Left cardiac atrium (tissue), 4 donors: Measurements from ENCODE around the gene PPP2R2C. TPM values are rescaled to one million over a fixed set of nuclear protein-coding genes. Genes with fewer than 3 reads are reported as not detected.

Source experiments
- ATAC-seq, 2 donors: fragments of 200-7000 bp; cut with Tn5 transposase; one replicate each; pipeline ENCODE4 v1.9.1; 2020; ENCODE audit warnings: mild to moderate bottlenecking in 2 of 2, moderate library complexity in 2 of 2
- DNase-seq: peaks from one replicate; pipeline ENCODE4 v3.0.0-alpha.2; 2020
- intact Hi-C, 2 donors: fragments of 100-400 bp; cut with DNase I; formaldehyde crosslinking; loops; one replicate each; pipeline versions ENCODE4 v1.14.1 to v1.15.1; 2022 to 2023
- total RNA-seq, 2 donors: library from RNA; stranded (reverse); fragmentation: NEBNext Ultra II Directional; extraction: Animal tissue kit (Norgen Biotek cat#: 25700); gene quantifications; one replicate each; pipeline ENCODE4 v1.2.1, GENCODE V29; 2021
- donor health status: DM: no; HTN: yes; CAD: no.
- donor health status: DM: no; HTN: yes; CAD: no; lungs with severe emphysema.
- donor health status: DM: yes; HTN: yes; CAD: no.
- donor health status: Dilated cardiomyopathy.

PPP2R2C gene
- total RNA-seq, 2 donors from 2014 or later: 4.8 to 5.2 TPM

DNA sequence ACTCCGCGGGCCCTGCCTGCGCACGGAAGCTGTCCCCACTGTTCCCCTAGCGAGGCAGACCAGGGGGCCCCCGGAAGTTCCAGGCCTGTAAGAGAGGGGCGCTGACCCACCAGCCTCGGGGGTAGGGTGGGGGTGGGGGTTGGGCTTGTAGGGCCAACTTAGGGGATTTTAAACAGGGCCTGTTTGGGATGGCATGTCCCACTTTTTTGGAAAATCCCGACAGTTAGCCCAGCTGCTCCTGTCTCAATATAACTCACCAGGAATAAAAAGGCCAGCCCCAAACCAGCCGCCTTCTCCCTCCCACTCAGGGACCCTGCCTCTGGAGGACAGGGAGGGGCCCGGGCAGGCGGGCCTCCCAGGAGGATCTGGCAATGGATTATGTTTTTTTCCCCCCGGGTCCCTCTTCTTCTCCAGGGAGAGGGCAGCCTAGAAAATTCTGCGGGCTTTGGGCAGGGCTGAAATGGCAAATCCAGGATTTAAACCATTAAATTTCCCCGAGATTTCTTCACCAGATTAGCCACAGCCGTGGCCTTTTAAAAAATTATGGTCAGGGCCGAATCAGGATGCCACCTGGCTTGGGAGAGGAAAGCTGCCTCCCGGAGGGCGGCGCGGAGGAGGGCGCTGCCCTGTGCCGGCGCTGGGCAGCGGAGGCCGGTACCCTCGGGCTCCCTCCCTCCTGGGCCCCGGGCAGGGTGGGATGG is 957 bp downstream of the PPP2R2C start:
- DNase-seq (no peak), ATAC-seq (no peak)
- intact Hi-C loops: loop anchor here in 1 of 2 donors (2.0 kb wide), 1 partner anchor 75 kb away; no protein-coding TSS in a partner anchor

- intact Hi-C loops: loop anchor here in 1 of 2 donors (2.0 kb wide), 1 partner anchor 76 kb away; no protein-coding TSS in a partner anchor
- peak; percentile 78 for DNase-seq
- peak; percentile 53 to 92 for ATAC-seq
Observed at GRCh38 chr4:6470502-6471306, 1.7 kb downstream of the PPP2R2C start.

DNA sequence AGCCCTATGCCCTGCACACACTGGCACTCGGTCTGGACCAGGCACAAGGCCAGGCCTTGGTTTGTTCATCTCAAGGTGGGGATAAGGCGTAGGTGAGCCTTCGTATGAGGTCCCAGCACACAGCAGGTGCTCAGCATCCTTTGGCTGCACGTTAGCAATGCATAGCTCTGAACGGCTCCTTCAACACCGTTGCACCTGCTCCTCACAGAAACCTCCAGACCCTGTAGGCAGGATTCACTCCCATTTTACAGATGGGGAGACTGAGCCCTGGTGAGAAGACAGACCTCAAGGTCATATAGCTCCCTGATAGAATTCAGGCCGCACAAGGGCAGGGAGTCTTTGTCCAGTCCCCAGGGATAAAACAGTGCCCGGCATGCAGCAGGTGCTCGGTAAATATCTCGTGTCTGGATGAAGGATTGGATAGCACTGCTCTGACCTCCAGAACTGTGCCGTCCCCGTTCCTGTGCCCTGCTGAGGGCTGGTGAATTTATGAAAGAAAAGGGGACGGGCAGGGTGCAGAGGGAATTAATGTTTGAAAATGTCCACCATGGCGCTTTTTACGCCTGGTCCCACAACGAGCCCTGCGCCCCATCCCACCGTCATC is 2.4 kb downstream of the PPP2R2C start:
- intact Hi-C loops: loop anchor here in 1 of 2 donors (2.0 kb wide), 1 partner anchor 77 kb away; no protein-coding TSS in a partner anchor
- ATAC-seq: no peak

GRCh38 chr4:6469144-6469543 is 3.3 kb downstream of the PPP2R2C start:
- no peak for DNase-seq
- intact Hi-C loops: no loop called here
- no peak for ATAC-seq

More for the DNA sequence above, 2.4 kb downstream of the PPP2R2C start:
- no peak for DNase-seq

DNA sequence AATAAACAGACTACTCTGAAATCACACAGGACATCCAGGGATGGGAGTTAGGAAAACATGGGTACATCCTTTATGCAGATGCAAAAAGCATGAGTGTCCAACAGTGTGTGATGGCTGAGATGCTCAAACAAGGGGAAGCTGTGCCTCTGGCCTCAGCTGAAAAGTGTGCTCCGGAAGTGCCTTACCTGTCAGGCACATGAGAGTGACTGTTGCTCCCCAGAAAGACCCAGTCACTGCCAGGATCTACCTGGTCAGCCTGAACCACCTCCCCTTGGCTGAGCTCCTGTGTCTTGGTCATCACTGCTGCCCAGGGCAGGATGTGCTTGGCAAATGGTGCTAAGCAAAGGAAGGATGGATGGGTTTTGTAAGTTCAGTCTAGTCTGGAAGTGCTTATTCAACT is 4.0 kb downstream of the PPP2R2C start:
- intact Hi-C loops: no loop called here
- no peak for DNase-seq
- no peak for ATAC-seq

- no peak for ATAC-seq
- no peak for DNase-seq
- intact Hi-C loops: no loop called here
Observed at GRCh38 chr4:6467600-6467999, 4.8 kb downstream of the PPP2R2C start.

GRCh38 chr4:6466756-6467381 is 5.5 kb downstream of the PPP2R2C start:
- intact Hi-C loops: no loop called here
- no peak for DNase-seq

GRCh38 chr4:6465955-6466354 is 6.5 kb downstream of the PPP2R2C start:
- no peak for DNase-seq
- ATAC-seq: no peak
- intact Hi-C loops: no loop called here

More at GRCh38 chr4:6466756-6467381, 5.5 kb downstream of the PPP2R2C start:
- ATAC-seq: no peak

- intact Hi-C loops: no loop called here
- no peak for DNase-seq
- no peak for ATAC-seq
Observed at GRCh38 chr4:6464842-6465588, 7.4 kb downstream of the PPP2R2C start.

- intact Hi-C loops: no loop called here
- no peak for ATAC-seq
Observed at GRCh38 chr4:6463311-6464289, 8.8 kb downstream of the PPP2R2C start.

GRCh38 chr4:6461301-6462165 is 10.9 kb downstream of the PPP2R2C start:
- ATAC-seq (no peak), DNase-seq (no peak)
- intact Hi-C loops: no loop called here

More at GRCh38 chr4:6463311-6464289, 8.8 kb downstream of the PPP2R2C start:
- no peak for DNase-seq

DNA sequence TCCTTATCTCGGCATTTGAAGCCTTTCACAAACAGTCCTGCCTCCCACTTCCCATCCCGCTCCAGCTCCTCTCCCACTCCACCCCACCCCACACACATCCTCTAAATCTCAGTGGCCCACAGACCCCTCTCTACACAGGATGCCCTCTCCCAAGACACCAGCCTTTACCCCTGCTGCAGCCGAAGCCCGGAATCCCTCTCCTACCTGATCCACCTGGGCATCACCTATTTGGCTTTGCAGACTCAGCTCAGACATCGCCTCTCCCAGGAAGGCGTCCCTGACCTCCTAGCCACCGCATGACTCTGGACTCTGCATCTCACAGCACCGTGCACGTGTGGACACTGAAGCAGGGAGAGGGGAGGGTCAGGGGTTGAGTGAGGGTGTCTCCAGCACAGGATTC is 11.5 kb downstream of the PPP2R2C start:
- DNase-seq: no peak
- no peak for ATAC-seq
- intact Hi-C loops: no loop called here

- no peak for ATAC-seq
- no peak for DNase-seq
- intact Hi-C loops: no loop called here
Observed at GRCh38 chr4:6458528-6458927, 13.9 kb downstream of the PPP2R2C start.

DNA sequence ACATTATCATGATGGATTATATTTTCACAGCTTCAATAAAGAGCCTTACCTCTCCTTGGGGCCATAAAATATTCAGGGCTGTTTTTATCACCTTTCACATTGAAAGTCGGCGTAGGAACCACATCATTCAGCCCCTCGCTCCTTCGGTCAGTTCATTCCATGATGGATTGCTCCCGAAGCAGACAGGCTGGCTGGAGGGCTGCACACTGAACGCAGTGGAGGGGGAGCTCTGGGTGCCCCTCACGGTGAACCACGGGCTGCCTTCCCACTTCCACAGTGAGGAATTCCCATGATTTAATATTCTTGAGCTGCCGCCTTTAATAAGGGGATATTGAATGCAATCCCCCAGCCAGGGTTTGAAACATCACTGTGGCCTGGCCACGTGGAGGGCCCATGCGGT is 16.0 kb downstream of the PPP2R2C start:
- intact Hi-C loops: no loop called here
- no peak for ATAC-seq
- DNase-seq: no peak

DNA sequence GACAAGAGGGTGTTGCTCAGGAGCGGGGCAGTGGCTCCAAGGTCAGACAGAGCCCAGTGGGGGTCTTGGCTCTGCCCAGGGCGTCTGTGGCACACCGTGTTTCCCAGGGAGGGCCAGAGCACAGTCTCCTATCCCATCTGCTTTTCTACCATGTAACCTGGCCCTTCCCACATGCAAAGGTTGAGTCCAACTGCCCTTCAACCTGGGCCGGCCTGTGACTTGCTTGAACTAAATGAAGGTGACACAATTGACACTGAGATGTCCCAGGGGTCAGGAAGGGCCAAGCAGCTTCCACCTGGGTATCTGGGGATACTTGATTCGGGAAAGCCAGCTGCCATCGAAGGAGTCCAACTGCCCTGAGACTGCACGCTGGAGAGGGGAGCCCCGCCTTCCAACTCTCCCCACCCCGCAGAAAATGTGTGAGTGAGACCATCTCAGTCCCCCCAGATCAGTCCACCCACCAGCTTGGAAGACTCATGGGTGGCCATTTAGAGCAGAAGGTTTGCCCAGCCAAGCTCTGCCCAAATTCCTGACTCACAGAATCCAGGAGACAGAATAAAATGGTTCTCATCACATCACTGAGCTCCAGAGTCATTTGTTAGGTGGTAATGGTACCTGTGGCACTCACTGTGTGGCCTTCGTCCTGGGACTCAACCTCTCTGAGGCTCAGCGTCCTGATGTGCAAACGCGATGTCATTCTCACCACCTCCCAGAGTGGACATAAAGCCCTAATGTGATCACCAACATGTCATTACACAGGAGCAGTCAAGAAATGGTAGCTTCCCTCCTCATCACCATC is 18.1 kb downstream of the PPP2R2C start:
- DNase-seq (no peak), ATAC-seq (no peak)
- intact Hi-C loops: no loop called here

DNA sequence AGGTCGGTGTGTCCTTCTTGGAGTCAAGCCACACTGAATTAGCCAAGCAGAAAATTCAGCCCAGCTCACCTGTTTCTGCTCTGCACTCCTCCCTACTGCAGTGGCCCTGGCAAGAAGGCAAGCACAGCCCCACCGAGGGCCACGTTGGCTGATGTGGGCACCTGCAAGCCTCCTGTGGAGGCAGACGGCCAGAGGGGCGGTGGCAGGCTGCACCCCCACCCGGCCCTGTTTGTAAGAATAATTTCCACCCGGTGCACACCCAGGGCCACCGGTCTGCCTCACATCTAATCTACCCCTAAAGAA is 18.8 kb downstream of the PPP2R2C start:
- DNase-seq (no peak), ATAC-seq (no peak)
- intact Hi-C loops: no loop called here
